Measurements from ENCODE around the gene ACAD10.

DNA sequence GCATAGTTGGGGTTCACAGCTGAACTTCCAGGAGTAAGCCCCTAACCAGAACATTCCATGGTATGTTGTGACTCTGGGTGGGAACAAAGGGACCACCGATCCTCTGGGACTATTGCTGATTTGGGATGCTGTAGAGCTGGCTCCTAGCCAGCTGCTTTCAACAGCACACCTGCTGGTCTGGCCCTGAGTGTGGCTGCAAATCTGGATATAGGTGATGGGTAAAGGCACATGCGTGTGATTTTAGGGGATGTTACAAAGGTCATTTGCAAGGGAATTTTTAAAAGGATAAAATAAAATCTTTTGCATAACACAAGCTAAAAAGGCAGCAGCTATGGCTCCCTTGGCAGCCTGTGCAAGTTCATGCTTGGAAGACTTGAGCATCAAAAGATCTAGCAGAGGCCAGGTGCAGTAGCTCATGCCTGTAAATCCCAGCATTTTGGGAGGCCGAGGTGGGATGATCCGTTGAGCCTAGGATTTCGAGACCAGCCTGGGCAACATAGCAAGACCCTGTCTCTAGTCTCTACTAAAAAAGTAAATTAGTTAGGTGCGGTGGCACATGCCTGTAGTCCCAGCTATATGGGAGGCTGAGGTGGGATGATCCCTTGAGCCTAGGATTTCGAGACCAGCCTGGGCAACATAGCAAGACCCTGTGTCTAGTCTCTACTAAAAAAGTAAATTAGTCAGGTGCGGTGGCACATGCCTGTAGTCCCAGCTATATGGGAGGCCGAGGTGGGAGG lies 82.5 kb downstream of the ACAD10 start:
- TF ChIP-seq LEF1 (IDR thresholded peaks at IDR 0.05; ENCODE audit: borderline replicate concordance): no peak
- no peak for TF ChIP-seq SUZ12 (IDR thresholded peaks at IDR 0.05)
- no peak for TF ChIP-seq L3MBTL2 (conservative IDR thresholded peaks at IDR 0.05)
- no peak for TF ChIP-seq FOXA1 (IDR thresholded peaks at IDR 0.05)
- no peak for TF ChIP-seq FOXK2 (IDR thresholded peaks at IDR 0.05)
- TF ChIP-seq ZNF384 (IDR thresholded peaks at IDR 0.05): no peak

Measured in HEK293T (cell line).